Medulla oblongata (tissue), 1 donor: ENCODE data around the gene B4GALT5.
A peak's percentile ranks its signal among the peaks of the same experiment; 100 is the strongest.

Source experiments
- DNase-seq: peaks from one replicate; pipeline ENCODE4 v3.0.0-alpha.2; 2015; ENCODE audit errors: extremely low spot score

Gene B4GALT5

DNA sequence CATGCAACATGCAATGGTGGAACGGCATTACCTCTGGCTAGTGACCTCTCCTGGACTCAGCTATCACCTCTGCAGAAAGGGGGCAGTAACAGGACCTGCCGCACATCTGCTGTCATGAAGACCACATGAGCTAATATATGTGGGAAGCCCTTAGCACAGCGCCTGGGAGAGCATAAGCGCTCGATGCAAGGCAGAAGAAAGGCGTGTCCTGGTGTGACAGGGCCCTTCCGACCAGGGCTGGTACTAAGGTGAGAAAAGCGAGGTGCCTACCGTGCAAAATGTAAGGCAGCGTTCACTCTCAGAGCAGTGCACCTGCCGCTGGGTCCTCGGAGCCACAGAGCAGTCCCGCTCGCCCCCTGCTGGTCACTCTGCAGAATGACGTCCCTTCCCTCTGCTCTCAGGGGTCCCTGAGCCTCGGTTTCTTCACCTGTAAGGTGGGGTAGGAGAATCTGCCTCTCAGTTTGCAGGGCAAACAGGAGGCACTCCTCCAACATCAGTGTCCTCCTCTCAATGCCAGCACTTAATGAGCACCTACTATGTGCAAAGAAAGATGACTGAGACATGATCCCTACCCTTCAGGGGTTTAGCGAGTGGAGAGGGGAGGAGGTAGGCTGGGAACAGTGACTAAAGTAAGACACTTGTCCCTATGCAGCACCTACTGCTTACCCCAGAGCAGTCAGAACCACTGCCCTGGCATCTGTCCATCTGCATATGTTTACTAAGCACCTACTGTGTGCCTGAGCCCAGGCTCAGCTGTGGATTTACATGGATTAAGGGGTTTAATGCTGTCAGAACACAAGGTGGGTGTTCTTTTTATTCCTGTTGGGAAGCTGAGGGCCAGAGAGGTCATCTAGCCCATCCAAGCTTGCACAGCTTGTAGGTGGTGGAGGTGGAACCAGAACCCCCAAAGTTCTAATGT lies 104.7 kb downstream of the B4GALT5 start:
- peak; percentile 38 for DNase-seq

DNA sequence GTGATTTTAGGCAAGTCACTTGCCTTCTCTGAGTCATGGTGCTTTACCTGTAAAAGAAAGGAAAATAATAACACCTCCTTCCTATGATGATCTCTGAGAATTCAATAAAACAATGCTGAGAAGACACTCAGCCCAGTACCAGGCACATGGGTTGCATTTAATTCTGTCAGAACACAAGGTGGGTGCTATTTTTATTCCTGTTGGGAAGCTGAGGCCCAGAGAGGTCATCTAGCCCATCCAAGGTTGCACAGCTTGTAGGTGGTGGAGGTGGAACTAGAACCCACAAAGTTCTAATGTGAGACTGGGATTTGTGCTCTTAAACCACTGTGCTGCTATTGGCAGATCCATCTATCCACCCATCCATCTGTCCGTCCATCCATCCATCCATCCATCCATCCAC lies 106.1 kb downstream of the B4GALT5 start:
- no peak for DNase-seq

DNA sequence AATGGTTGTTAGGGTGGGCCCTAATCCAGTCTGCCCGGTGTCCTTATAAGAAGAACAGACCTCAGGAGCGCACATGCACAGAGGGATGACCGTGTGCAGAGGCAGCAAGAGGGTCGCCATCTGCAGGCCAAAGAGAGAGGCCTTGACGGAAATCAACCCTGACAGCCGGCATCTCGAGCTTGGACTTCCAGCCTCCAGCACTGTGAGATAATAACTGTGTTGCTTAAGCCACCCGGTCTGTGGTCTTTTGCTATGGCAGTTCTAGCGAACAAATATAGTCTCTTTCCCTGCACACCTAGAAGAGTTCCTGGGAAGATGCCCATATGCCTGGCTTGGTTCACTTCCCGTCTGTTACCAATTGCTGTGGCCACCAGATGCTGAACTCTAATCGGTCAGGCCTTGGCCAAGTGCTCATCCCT lies 110.5 kb downstream of the B4GALT5 start:
- DNase-seq, result no peak

DNA sequence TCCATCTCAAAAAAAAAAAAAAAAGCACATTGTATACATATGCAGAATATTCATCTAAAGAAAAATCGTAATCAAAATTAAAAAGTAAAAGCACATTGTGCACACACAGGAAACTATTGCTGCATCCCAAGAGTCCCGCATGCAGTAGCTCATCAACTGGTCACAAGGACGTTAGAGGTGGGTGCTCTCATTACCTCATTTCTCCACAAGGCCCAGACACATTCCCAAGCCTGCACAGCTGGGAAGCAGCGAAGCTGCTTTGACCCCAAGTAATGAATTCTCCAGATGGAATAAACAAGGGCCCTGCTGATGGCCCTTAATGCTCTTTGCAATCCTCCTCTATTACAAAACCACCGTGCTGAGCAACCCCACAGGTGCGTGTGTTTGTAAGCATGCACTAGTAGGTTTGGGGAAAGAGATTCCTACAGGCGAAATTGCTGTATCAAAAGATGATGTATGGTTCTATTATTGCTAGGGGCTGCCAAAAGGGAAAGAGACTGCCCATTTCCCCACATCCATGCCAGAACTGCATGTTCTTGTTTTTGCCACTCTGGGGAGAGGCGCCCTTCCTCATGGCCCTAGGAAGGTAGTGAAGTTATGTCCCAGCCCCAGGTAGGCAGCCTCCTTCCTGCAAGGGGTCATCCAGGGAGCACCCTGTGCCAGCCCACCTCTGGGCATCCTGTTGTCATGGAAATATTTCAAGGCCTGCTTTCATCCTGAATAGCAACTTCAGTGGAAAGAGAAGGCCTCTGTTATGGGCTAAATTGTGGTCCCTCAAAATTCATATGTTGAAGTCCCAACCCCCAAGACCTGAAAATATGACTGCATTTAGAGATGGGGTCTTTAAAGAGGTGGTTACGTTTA lies 111.1 kb downstream of the B4GALT5 start:
- DNase-seq, result no peak

DNA sequence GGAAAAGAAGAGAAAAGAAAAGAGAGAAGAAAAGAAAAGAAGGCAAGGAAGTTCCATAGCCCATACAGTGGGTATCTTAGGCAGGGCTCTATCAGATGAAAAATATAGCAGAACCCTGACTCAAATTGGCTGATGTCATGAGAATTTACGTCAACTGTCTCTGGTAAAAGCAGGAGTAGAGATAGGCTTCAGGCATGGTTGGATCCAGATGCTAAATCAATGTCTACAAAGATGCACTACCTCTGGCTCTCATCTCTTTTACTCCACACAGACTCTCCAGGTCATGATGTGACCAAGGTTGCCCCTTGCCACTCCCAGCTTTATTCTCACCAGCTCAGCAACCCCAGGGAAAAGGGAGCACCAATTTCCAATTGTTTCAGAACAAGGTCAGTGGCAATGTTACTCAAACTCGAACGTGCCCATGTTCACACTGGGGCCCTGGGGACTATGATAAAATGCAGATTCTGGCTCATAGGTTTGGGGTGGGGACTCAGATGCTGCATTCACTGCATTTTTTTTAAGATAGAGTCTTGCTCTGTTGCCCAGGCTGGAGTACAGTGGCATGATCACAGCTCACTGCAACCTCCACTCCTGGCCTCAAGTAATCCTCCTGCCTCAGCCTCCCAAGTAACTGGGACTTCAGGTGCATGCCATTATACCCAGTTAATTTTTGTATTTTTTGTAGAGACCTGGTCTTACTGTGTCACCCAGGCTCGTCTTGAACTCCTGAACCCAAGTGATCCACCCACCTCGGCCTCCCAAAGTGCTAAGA lies 112.3 kb downstream of the B4GALT5 start:
- DNase-seq, result no peak

DNA sequence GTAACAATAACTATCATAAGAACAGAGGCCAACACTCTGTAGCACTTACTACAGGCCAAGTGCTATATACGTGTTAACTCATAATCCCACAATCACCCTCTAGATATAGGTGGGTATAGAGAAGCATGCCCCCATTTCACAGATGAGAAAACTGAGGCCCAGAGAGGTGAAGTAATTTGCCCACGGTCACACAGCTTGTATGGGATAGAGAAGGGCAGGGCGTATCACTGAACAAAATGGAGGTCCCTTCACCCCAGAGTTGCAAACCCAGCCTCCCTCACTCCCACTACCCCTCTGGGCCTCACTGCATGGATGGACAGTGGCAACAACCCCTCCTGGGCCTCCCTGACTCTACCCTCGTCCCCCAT lies 113.9 kb downstream of the B4GALT5 start:
- DNase-seq, result no peak

DNA sequence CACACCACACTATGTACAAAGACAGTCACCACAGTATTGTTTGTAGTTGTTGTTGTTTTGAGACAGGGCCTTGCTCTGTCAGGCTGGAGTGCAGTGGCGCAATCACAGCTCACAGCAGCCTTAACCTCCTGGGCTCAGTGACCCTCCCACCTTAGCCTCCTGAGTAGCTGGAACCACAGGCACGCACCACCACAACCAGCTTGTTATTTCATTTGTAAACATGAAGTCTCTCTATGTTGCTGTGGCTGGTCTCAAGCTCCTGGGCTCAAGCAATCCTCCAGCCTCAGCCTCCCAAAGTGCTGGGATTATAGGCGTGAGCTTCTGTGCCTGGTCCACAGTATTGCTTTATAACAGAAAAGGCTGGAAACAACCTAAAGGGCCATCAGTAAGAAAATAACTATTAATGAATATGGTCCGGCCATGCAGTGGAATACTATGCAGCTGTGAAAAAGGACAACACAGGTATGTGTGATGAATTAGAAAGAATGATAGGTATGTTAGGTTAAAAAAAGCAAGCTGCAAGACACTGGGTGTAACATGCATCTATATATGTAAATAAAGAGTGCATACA lies 115.8 kb downstream of the B4GALT5 start:
- DNase-seq, result no peak

DNA sequence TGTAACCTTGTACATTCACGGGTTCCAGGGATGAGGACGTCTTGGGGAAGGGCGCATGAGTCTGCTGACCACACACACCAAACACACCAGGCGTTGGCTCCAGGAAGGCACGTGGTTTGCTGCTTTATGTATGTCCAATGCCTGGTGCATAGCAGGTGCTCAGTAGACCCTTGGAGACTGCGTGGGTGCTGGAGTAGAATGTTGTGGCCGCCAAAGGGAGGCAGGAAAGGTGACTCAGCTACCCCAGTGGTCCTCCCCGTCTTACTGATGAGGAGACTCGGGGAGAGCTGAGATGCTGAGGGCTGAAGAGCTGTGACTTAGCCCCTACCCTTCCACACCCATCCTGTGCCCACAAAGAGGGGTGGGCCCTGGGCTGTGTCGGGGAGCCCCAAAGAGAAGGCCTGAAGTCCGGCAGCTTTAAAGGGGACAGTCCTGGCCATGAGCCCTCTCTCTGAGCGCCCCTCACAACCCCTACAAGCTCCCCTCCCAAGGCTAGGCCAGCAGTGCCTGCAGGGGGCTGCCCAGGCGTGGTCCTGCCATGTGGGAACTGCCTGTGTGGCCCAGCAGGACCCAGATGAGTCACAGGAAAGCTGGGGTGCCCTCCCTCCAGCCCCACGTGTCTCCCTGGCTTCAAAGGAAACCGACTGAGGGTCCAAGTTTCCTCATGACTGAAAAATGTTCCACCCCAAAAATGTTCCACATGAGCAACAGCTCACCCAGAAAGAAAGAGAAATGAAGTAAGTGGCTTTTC lies 117.7 kb downstream of the B4GALT5 start:
- DNase-seq, result no peak

DNA sequence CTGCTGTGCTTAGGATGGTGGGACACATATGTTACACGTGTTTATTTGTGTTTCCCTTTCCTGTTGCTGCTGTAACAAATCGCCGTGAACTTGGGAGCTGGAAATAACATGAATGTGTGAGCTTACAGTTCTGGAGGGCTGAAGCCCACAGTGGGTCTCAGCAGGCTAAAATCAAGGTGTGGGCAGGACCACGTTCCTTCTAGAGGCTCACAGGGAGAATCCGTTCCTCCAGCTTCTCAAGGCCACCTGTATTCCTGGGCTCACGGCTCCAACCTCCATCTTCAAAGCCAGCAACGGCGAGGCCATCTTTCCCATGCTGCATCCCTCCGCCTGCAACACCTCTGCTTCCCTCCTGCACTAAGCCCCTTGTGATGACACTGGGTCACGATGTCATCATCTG lies 118.3 kb downstream of the B4GALT5 start:
- DNase-seq, result no peak

DNA sequence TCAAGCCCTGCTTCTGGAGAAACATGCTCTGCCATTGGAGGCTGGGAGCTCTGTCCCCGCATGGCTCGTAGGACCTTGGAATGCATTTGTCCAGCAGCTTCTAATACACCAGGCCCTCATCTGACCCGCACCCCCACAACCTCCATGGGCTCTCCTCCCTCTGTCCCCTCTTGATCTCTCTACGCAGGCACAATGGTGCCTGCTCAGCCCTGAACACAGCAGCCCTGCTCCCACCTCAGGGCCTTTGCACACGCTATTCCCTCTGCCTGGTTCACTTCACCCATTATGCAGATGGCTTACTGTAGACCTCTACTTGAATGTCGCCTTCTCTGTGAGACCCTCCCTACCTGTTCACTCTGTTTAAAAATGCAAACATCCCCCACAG lies 118.8 kb downstream of the B4GALT5 start:
- no peak for DNase-seq

DNA sequence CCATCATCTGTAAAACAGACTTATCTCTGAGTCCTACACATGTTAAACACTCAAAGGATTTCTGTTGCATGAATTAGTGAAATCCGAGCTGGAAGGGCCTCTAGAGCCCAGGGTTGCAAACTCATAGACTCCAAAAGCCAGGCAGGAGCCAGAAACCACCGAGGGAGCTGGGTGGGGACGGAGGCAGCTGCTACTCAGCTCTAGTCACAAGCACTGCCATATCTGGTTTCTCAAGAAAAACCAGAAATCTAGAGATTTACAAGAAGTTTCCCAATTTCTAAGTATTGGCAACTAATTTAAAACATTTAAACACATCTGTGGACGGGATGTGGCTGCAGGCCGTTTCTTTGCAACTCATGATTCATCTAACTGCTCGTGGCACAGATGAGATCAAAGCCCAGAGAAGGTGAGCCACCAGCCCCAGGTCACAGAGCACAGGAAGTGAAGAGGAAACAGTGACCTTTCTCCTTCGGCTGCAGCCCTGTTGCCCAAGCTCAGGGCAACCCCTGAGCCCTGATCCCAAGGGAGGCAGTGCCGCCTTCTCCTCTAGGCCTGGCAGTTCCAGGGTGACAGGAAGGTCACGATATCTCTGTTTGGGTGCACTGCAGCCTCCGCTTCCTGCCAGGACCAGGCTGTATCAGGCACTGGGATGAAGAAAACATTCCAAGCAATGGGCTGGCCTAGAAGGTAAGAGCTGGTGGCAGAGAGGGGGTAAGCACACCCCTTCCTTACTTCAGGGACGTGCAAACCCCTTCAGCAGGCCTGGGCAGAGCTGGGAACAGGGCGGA lies 119.3 kb downstream of the B4GALT5 start:
- no peak for DNase-seq

DNA sequence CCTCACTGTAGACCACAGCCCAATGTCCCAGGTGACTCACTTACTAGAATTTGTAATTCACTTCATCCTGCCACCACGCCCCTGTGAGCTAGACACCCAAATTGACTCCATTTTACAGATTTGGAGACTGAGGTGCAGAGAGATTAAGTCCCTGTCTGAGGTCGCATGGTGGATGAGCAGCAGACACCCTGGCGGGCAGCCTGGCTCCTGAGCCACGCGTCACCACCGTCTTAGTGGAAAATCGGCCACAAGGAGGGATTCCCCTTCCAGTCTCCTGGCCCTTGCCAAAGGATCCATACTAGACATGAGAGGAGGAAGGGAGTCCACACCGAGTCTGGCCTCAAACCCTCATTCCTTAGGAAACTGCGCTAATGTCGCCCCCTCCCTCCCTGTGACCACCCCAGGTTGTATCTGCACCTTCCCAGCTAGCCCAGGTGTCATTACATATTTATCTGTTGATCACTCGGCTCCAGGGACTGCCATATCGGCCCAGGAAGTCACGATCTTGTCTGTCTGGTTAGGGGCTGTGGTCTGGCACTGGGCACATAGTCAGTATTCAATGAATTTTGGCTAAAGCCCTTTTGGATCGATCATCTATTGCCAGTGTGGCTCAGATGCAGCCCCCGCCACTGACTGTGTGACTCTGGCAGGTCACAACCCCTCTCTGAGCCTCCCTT lies 120.1 kb downstream of the B4GALT5 start:
- no peak for DNase-seq

DNA sequence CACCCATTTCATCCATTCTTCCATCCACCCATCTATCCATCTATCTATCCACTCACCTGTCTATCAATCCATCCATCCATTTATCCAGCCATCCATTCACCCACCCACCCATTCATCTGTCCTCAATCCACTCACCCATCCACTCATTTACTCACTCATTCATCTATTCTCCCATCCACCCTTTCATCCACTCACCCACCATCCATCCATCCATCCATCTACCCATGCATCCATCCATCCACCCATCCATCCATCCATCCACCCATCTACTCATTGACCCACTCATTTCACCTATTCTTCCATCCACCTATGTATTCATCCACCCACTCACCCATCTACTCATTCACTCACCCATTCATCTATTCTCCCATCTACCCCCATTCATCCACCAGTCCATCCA lies 121.6 kb downstream of the B4GALT5 start:
- DNase-seq, result no peak

DNA sequence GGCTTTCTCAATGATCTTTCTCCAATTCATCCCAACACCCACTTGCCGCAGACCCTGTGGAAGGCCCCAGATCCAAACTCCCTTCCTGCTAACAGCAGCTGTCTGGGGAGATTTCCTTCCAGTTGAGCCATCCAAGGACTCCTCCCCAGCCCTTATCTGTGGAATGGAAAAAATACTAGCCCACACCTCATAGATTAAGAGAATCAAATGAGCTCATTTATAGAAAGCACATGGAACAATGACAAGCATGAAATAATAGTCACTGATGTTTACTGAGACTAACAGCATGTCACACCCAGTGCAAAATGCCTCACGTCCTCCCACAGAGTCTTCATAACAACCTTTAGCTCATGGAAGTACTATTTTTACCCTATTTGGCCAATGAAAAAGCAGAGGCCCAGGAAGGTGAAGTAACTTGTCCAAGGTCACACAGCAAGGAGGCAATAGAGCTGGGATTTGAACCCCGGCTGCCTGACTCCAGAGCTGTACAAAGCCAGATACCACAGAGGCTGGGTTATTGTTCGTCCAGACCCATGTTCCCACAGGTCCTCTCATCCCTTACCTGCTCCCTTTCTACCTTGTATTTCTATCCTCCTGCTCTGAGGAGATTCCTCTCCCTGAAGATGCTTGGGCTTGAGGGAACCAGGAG lies 122.3 kb downstream of the B4GALT5 start:
- no peak for DNase-seq

DNA sequence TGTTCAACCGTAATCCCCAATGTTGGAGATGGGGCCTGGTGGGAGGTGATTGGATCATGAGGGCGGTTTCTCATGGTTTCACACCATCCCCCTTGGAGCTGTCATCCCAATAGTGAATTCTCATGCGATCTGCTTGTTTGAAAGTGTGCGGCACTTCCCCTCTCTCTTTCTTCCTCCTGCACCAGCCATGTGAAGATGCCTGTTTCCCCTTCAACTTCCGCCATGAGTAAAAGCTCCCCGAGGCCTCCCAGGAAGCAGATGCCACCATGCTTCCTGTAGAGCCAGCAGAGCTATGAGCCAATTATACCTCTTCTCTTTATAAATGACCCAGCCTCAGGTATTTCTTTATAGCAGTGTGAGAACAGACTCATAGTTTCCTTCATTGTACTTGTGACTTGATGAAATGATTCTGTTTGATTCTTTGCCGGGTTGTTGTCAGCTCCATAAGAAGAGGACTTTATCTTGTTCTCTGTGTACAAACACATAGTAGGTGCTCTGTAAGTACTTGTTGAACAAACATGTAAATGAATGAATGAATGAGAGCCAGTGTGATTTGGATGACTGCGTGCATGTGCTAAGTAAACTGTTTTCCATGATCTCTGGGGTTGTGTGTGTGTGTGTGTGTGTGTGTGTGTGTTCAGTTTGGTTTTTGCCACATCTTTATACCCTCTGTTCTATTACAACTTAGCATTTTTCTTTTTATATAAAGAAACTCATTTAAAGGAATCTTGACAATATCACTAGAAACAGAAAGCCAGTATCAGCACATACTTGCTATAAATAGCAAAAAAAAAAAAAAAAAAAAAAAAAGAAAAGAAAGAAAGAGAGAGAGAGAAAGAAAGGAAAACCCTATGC lies 123.3 kb downstream of the B4GALT5 start:
- DNase-seq, result no peak

DNA sequence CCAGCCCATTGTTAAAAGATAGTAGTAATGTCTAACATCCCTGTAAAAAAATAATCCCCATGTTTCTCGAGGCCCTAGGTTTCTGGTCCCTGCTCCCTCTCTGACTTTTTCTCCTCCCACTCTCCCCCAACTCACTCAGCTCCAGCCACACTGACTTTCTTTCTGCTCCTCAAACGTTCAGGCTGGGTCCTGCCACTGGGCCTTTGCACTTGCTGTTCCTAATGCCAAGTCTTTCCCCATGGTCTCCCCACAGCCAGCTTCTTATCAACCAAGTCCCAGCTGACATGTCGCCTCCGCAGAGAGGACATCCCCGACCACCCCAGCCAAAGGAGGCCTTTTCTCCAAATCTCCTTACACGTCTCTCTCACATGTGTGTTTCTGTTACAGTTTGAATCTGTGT lies 123.9 kb downstream of the B4GALT5 start:
- DNase-seq, result no peak

DNA sequence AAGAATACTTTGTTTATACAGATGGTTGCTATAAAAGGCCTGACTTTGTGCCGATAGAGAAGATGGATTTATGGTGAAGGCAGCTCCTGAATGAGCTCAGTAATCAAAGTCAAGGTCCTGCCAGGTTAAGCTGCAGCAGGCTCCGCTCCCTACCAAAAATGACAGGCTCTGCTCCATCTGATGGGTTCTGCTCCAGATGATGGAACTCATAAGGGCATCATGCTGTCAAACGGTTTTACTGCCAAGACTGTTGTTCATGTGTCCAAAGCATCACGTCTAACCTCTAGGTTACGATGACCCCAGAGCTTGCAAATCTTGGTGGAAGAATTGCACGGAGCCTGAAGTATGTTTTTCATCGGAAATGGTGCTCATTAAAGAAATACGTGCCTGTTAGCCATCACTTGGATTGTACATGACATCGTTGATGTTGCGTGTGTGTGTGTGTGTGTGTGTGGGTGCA lies 126.5 kb downstream of the B4GALT5 start:
- no peak for DNase-seq
